Measurements from ENCODE around the gene MAP3K9.
"Not testable (repeated sequence)": the region's sequence is repeated elsewhere in the genome, so short reads cannot be mapped to it uniquely, and the experiment has no call there.

The MAP3K9 gene

GRCh38 chr14:70809225-70810219 is at the start of gene MAP3K9:
MAP3K9 (minus strand) TSS chr14:70809513; CDS start chr14:70809171, 342 bp downstream.
- DNase-seq (ENCODE audit: low read depth): peak; percentile 90

DNA sequence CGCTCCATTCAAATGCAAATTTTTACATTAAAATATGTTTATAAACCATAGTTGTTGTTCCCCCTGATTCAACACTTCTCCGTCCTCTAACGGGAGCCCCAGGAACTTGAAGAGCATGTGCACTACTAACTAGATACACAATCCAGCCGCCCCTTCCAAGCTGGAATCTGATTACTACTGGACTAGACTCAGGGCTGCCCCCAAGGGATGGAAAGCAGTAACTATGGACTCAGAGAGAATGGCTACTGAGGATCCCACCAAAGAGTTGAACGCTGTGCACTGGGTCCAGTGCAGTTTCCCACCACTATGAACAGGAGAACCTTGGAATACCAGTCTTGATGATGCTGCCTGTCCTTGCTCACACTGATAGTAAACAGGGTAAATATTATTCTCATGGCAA is 49.3 kb upstream of the MAP3K9 start:
- no peak for DNase-seq (ENCODE audit: low read depth)

DNA sequence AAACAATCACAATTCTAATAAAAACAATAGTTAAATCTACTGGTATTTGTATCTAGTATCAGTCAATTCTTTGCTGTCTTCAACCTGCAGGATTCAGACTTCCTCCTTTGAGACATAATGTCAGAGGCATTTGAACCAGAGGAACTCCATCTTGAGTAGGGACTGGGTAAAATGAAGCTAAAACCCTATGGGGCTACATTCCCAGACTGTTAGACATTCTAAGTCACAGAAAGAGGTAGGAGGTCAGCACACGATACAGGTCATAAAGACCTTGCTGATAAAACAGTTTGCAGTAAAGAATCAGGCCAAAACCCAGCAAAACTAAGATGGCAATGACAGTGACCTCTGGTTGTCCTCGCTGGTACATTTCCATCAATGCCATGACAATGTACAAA is 48.2 kb upstream of the MAP3K9 start:
- peak; percentile 32 for DNase-seq (ENCODE audit: low read depth)

- DNase-seq (ENCODE audit: low read depth): peak; percentile 96
Measured at GRCh38 chr14:70856851-70857495, 47.7 kb upstream of the MAP3K9 start.

- DNase-seq (ENCODE audit: low read depth): no peak
Measured at GRCh38 chr14:70855486-70855885, 46.2 kb upstream of the MAP3K9 start.

GRCh38 chr14:70853658-70854057 is 44.3 kb upstream of the MAP3K9 start:
- not testable (repeated sequence) for DNase-seq (ENCODE audit: low read depth)

- DNase-seq (ENCODE audit: low read depth): no peak
Measured at GRCh38 chr14:70847406-70848090, 38.2 kb upstream of the MAP3K9 start.

DNA sequence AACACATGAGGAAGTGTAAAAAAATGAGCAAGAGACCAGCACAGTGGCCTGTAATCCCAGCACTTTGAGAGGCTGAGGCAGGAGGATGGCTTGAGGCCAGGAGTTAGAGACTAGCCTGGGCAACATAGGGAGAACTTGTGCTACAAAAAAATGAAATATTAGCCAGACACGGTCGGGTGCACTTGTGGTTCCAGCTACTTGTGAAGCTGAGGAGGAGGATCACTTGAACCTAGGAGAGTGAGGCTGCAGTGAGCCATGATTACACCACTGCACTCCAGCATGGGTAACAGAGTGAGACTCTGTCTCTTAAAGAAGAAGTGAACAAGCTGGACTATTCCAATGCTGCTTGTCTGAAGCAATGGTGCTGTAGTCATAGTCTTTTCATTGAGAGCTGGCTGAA is 36.3 kb upstream of the MAP3K9 start:
- DNase-seq (ENCODE audit: low read depth): no peak

- no peak for DNase-seq (ENCODE audit: low read depth)
Measured at GRCh38 chr14:70842851-70843462, 33.6 kb upstream of the MAP3K9 start.

- no peak for DNase-seq (ENCODE audit: low read depth)
Measured at GRCh38 chr14:70838076-70838475, 28.8 kb upstream of the MAP3K9 start.

DNA sequence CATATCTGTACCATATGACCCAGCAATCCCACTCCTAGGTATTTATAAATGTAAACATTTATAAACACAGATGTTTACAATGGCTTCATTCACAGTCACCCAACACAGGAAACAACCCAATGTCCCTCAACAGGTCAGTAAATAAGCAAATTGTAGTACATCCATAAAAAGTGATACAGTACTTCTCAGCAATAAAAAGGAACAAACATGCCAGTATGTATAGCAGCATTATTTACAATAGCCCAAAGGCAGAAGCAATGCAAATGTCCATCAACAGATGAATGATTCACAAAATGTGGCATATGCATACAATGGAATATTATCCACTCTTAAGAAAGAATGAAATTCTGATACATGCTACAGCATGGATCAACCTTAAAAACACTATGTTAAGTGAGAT is 27.6 kb upstream of the MAP3K9 start:
- DNase-seq (ENCODE audit: low read depth): no peak

- no peak for DNase-seq (ENCODE audit: low read depth)
Measured at GRCh38 chr14:70833884-70834283, 24.6 kb upstream of the MAP3K9 start.

DNA sequence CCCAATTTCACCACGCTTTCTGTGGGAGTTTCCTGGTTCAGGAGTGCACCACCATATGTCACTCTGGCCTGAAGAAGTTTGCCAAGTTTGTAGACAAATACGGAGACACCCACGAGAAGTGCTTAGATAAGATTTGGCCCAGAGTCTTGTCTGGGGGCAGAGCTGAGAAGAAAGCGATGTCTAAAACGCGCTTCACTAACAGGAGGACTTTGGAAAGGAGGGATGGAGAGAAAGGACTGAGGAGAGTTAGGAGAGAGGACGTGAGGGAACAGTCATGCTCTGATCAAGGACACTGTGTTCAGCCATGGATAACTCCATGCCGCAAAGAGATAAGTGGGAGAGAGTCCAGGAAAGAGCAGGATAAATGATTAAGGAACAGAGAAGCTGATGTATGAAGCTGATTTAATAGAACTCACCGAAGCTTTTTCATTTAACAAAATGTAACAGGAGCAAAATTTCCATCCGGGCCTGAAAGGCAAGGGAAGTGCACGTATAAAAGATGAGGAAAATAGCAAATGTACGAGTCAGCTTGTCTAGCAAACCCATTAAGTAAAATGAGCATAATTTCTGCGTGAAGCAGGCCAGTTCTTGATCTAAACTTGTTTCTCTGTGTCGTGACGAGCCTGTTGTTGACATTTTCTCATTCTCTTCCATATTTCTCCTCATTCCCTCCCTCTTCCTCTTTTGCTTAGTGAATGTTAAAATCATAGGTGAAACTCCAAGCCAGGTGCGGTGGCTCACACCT is 23.4 kb upstream of the MAP3K9 start:
- peak; percentile 87 for DNase-seq (ENCODE audit: low read depth)

DNA sequence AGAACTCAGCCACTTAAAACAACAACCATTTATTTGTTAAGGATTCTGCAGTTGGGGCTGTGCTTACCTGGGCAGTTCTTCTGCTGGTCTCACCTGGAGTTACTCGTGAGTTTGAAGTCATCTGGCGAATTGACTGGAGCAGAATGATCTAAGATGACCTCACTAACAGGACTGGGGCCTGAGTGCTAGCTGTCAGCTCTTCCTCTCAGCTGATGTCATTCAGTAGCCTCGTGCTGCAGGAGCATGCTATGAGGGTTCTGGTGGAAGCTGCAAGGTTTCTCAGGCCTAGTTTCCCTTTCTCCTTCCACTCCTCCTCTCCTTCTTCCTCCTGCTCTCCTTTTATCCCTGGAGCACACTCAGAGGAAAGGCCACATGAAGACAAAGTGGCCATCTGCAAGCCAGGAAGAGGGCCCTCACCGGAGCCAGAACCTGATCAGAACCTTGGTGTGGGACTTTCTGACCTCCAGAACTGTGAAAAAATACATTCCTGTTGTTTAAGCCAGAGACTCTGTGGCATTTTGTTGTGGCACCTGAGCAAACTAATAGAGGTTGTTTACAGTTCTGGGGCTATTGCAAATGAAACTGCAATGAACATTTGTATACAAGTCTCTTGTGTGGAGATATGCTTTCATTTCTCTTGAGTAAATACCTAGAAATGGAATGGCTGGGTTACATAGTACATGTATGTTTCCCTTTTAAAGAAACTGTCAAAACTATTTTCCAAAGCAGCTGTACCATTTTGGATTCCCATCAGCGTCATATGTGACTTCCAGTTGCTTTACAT is 21.9 kb upstream of the MAP3K9 start:
- DNase-seq (ENCODE audit: low read depth): no peak

DNA sequence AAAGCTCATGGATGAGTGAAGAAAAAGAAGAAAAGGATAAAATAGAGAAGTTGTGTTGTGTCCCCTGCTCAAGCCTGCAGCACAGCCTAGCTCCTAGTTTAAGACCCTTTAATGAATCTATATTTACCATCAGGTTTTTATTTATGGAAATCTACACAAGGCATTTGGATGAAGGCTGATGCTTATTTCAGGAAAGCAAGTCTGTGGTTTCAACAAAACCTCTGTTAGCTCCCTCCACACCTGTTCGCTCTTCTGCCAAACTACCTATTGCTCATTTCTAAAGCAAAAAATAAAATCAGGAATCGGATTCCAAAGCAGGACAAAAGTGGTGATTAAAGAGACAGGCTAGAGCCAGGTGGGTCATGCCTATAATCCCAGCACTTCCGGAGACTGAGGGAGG is 18.9 kb upstream of the MAP3K9 start:
- DNase-seq (ENCODE audit: low read depth): no peak

GRCh38 chr14:70827752-70828151 is 18.4 kb upstream of the MAP3K9 start:
- no peak for DNase-seq (ENCODE audit: low read depth)

DNA sequence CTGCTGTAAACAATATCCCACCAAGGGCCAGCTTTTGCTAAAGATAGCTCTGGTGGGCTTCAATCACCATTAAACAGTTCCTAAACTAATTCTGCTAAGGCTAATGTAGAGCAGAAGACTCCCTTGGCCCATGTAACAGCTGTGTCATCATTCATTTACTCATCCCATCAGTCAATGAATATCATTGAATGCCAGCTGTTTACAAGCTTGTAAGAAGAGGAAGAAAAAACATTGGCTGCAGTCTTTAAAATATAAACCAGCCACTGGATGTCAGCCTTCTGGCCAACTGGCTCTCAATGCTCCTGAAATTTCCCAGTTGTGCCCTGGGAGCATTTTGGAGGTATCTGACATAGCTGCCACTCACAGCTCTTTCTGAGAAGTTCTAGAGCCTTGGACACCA is 18.0 kb upstream of the MAP3K9 start:
- DNase-seq (ENCODE audit: low read depth): no peak

- DNase-seq (ENCODE audit: low read depth): no peak
Measured at GRCh38 chr14:70823281-70823680, 14.0 kb upstream of the MAP3K9 start.

DNA sequence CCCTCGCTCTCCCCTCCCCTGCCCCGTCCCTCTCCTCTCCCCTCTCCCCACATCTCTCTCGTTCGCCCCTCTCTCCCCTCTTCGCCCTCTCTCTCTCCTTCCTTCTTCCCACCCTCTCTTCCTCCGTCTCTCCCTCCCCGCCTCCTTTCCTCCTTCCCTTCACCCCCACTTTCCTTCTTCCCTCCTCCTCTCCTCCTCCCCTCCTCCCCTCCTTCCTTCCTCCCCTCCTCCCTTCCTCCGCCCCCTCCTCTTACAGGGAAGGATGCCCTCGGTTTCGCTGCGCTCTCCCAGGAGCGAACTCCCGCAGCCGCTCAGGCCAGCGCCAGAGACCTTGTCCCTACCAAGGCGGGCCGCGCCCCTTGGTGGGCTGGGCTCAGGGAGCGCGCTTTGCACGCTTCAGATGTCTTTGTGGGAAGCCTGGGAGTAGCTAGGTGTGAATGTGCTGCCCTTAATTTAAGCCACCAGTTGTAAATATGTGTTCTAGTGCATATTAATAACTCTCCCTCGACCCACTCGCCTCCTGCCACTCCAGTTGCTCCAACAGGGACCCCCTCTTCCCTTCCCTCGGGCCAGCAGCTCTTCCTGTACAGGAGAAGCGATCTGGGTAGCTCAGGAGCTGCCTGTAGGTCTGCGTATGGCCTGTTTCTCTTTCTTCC is 13.3 kb upstream of the MAP3K9 start:
- DNase-seq (ENCODE audit: low read depth): peak; percentile 50
